RWPE2 (cell line): ENCODE data around the gene NANOS2.

Experiments
- ATAC-seq: fragments of 200-7000 bp; cut with Tn5 transposase; 3 replicates; pipeline ENCODE4 v1.9.1; 2021; ENCODE audit warnings: low read depth
- DNase-seq: peaks from one replicate; pipeline ENCODE4 v3.0.0-alpha.2; 2020; ENCODE audit warnings: low spot score
- H3K27ac ChIP-seq: fragments of 450-650 bp; 2 replicates; pipeline ENCODE4 v1.5.1; 2017; ENCODE audit warnings: mild to moderate bottlenecking; ENCODE audit not compliant: poor library complexity, severe bottlenecking
- H3K27me3 ChIP-seq: fragments of 250-450 bp; sonication (Bioruptor Pico); 2 replicates; pipeline ENCODE4 v1.5.1; 2021; ENCODE audit warnings: mild to moderate bottlenecking, moderate library complexity; ENCODE audit not compliant: insufficient read depth, poor library complexity, severe bottlenecking
- H3K36me3 ChIP-seq: fragments of 250-450 bp; sonication (Bioruptor Pico); 2 replicates; pipeline ENCODE4 v1.5.1; 2020; ENCODE audit warnings: low read depth, mild to moderate bottlenecking, moderate library complexity
- H3K4me1 ChIP-seq: fragments of 250-450 bp; sonication (Bioruptor Pico); 2 replicates; pipeline ENCODE4 v1.5.1; 2021; ENCODE audit warnings: mild to moderate bottlenecking, moderate library complexity; ENCODE audit not compliant: insufficient read depth, poor library complexity, severe bottlenecking
- H3K4me3 ChIP-seq: fragments of 250-450 bp; sonication (Bioruptor Pico); 2 replicates; pipeline ENCODE4 v1.5.1; 2021; ENCODE audit warnings: mild to moderate bottlenecking, moderate library complexity; ENCODE audit not compliant: severe bottlenecking
- H3K9me3 ChIP-seq: fragments of 250-450 bp; sonication (Bioruptor Pico); 2 replicates; pipeline ENCODE4 v1.5.1; 2021; ENCODE audit warnings: mild to moderate bottlenecking, moderate library complexity; ENCODE audit not compliant: severe bottlenecking
- CTCF ChIP-seq: fragments of 450-650 bp; IDR thresholded peaks from one replicate; pipeline ENCODE4 v1.5.1; 2017; ENCODE audit warnings: mild to moderate bottlenecking, moderate library complexity; ENCODE audit not compliant: poor library complexity, severe bottlenecking

NANOS2 gene

GRCh38 chr19:45913874-45914830, at the start of gene NANOS2:
Gene NANOS2 (minus strand): TSS chr19:45914778. CDS start chr19:45914693, 85 bp downstream.
- Histone ChIP-seq H3K4me3 (no peak within 1 kb of the TSS), H3K27me3 (no peaks in the 10 kb centered on the region), H3K9me3 (no peaks in the 10 kb centered on the region), H3K36me3 (no peaks in the 10 kb centered on the region), H3K4me1 (no peaks in the 10 kb centered on the region), H3K27ac (no peak within 1 kb of the TSS)
- no peak for ATAC-seq
- no peak for TF ChIP-seq CTCF
- DNase-seq = no peak

- Histone ChIP-seq H3K9me3 (no peaks in the 10 kb centered on the region), H3K36me3 (no peaks in the 10 kb centered on the region), H3K27ac (no peak overlapping the region), H3K27me3 (no peaks in the 10 kb centered on the region), H3K4me1 (no peaks in the 10 kb centered on the region), H3K4me3 (no peak overlapping the region)
- no peak for TF ChIP-seq CTCF
- no peak for DNase-seq
- no peak for ATAC-seq
Measured at GRCh38 chr19:45962021-45962420, 47.4 kb upstream of the NANOS2 start.

- Histone ChIP-seq H3K4me3 (no peak overlapping the region), H3K4me1 (peaks cover 2% of the 10 kb centered on the region), H3K27me3 (no peaks in the 10 kb centered on the region), H3K27ac (no peak overlapping the region), H3K36me3 (no peaks in the 10 kb centered on the region), H3K9me3 (no peaks in the 10 kb centered on the region)
- DNase-seq = no peak
- peak; percentile 31; the same call in 1 of the 3 replicates for ATAC-seq
- no peak for TF ChIP-seq CTCF
Measured at GRCh38 chr19:45960595-45961235, 46.1 kb upstream of the NANOS2 start.

- H3K4me1 ChIP-seq = peaks cover 5% of the 10 kb centered on the region
- no peaks in the 10 kb centered on the region for H3K36me3 ChIP-seq
- TF ChIP-seq CTCF = no peak
- no peak overlapping the region for H3K4me3 ChIP-seq
- H3K9me3 ChIP-seq = no peaks in the 10 kb centered on the region
- DNase-seq = no peak
- no peak for ATAC-seq
- no peaks in the 10 kb centered on the region for H3K27me3 ChIP-seq
- H3K27ac ChIP-seq = no peak overlapping the region
Measured at GRCh38 chr19:45959517-45960025, 45.0 kb upstream of the NANOS2 start.
